ENCODE results near the gene USP34. TPM values are rescaled to one million over a fixed set of nuclear protein-coding genes. Genes with fewer than 3 reads are reported as not detected.

Gene USP34
- total RNA-seq, 2 donors from 2014 or later = 92.3 to 125 TPM

- H3K4me3 Mint-ChIP-seq = no peak overlapping the region
- DNase-seq (ENCODE audit: low spot score) = no peak
- peaks cover 20% of the 10 kb centered on the region for H3K36me3 Mint-ChIP-seq
- no peaks in the 10 kb centered on the region for H3K9me3 Mint-ChIP-seq
- peak; percentile 6 to 52 for ATAC-seq
- H3K27ac Mint-ChIP-seq = peak overlapping the region; percentile 21 to 71
- H3K27me3 Mint-ChIP-seq = no peaks in the 10 kb centered on the region
- peaks cover 33 to 41% of the 10 kb centered on the region in 2 donors for H3K4me1 Mint-ChIP-seq (ENCODE audit: low read depth in 2 of 2)
These were observed 108.0 kb downstream of the USP34 start for GRCh38 chr2:61362873-61363272.

DNA sequence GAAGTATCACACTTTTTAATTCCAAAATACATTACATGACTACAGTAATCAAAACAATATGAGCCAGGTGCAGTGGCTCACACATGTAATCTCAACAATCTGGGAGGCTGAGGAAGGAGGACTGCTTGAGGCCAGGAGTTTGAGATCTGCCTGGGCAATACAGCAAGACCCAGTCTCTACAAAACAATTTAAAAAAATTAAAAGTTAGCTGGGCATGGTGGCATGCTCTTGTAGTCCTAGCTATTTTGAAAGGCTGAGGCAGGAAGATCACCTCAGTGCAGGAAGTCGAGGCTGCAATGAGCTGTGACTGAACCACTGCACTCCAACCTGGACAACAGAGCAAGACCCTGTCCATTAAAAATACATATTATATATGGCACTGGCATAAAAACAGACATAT lies 109.8 kb downstream of the USP34 start:
- H3K27ac Mint-ChIP-seq = no peak overlapping the region
- peaks cover 16% of the 10 kb centered on the region for H3K36me3 Mint-ChIP-seq
- peaks cover 41 to 44% of the 10 kb centered on the region in 2 donors for H3K4me1 Mint-ChIP-seq (ENCODE audit: low read depth in 2 of 2)
- DNase-seq (ENCODE audit: low spot score) = no peak
- H3K4me3 Mint-ChIP-seq = no peak overlapping the region
- H3K27me3 Mint-ChIP-seq = no peaks in the 10 kb centered on the region
- H3K9me3 Mint-ChIP-seq = no peaks in the 10 kb centered on the region
- ATAC-seq = no peak

- Mint-ChIP-seq H3K4me3 (no peak overlapping the region), H3K36me3 (peaks cover 24% of the 10 kb centered on the region), H3K4me1 (ENCODE audit: low read depth in 2 of 2) (peaks cover 40 to 46% of the 10 kb centered on the region in 2 donors), H3K9me3 (peaks cover under 1% of the 10 kb centered on the region), H3K27me3 (no peaks in the 10 kb centered on the region), H3K27ac (peak overlapping the region in 1 of 2 donors; percentile 57)
- ATAC-seq = no peak
- no peak for DNase-seq (ENCODE audit: low spot score)
These were observed 111.8 kb downstream of the USP34 start for GRCh38 chr2:61359058-61359457.

- Mint-ChIP-seq H3K27me3 (no peaks in the 10 kb centered on the region), H3K4me3 (no peak overlapping the region), H3K36me3 (peaks cover 24% of the 10 kb centered on the region), H3K9me3 (peaks cover 5% of the 10 kb centered on the region), H3K27ac (no peak overlapping the region), H3K4me1 (ENCODE audit: low read depth in 2 of 2) (peaks cover 33 to 40% of the 10 kb centered on the region in 2 donors)
- ATAC-seq (no peak), DNase-seq (ENCODE audit: low spot score) (no peak)
These were observed 113.2 kb downstream of the USP34 start for GRCh38 chr2:61357681-61358080.

DNA sequence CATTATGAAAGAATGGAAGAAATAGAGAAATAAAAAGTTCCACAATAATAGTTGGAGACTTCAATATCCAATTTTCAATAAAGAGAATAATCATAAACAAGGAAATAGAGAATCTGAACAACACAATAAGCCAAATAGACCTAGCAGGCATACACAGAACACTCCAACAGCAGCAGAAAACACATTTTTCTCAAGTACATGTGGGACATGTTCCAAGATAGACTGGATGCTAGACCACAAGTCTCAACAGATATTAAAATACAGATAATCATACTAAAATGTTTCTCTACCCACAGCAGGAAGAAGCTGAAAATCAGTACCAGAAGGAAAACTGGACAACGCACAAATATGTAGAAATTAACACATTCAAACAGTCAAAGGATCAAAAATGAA lies 113.9 kb downstream of the USP34 start:
- Mint-ChIP-seq H3K4me3 (peak overlapping the region; percentile 46), H3K27me3 (no peaks in the 10 kb centered on the region), H3K4me1 (ENCODE audit: low read depth in 2 of 2) (peaks cover 28 to 39% of the 10 kb centered on the region in 2 donors), H3K27ac (peak overlapping the region; percentile 32 to 76), H3K36me3 (peaks cover 22% of the 10 kb centered on the region), H3K9me3 (peaks cover 5% of the 10 kb centered on the region)
- ATAC-seq = no peak
- DNase-seq (ENCODE audit: low spot score) = no peak

DNA sequence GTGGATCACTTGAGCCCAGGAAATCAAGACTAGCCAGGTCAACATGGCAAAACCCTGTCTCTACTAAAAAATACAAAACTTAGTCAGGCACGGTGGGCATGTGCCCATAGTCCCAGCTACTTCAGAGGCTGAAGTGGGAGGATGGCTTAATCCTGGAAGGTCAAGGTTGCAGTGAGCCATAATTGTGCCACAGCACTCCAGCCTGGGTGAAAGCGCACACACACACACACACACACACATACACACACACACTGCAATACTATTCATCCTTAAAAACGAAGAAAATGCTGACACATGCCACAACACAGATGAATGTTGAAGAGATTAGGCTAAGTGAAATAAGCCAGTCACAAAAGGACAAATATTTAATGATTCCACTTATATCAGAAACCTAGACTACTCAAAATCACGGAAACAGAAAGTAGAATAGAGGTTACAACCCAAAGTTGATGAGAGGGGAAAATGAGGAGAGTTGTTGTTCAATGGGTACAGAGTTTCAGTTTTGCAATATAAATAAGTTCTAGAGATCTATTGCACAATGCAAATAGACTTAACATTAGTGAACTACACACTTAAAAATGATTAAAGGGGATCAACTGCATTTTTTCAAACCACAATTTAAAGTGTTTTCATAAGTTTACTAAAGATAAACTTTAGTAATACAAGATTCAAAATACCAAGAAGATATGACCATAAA lies 114.5 kb downstream of the USP34 start:
- Mint-ChIP-seq H3K4me3 (peak overlapping the region; percentile 46), H3K27me3 (no peaks in the 10 kb centered on the region), H3K36me3 (peaks cover 22% of the 10 kb centered on the region), H3K9me3 (peaks cover 5% of the 10 kb centered on the region), H3K4me1 (ENCODE audit: low read depth in 2 of 2) (peaks cover 25 to 36% of the 10 kb centered on the region in 2 donors), H3K27ac (peak overlapping the region; percentile 32 to 76)
- ATAC-seq = peak in 1 of 2 donors; percentile 66
- no peak for DNase-seq (ENCODE audit: low spot score)

GRCh38 chr2:61354543-61355197 lies 116.2 kb downstream of the USP34 start:
- H3K27ac Mint-ChIP-seq = no peak overlapping the region
- no peak overlapping the region for H3K4me3 Mint-ChIP-seq
- peaks cover 5% of the 10 kb centered on the region for H3K9me3 Mint-ChIP-seq
- DNase-seq (ENCODE audit: low spot score) (no peak), ATAC-seq (no peak)
- H3K27me3 Mint-ChIP-seq = no peaks in the 10 kb centered on the region
- peaks cover 23 to 31% of the 10 kb centered on the region in 2 donors for H3K4me1 Mint-ChIP-seq (ENCODE audit: low read depth in 2 of 2)
- peaks cover 26% of the 10 kb centered on the region for H3K36me3 Mint-ChIP-seq

- H3K4me3 Mint-ChIP-seq = no peak overlapping the region
- no peak overlapping the region for H3K27ac Mint-ChIP-seq
- peaks cover 23 to 31% of the 10 kb centered on the region in 2 donors for H3K4me1 Mint-ChIP-seq (ENCODE audit: low read depth in 2 of 2)
- no peaks in the 10 kb centered on the region for H3K27me3 Mint-ChIP-seq
- peaks cover 26% of the 10 kb centered on the region for H3K36me3 Mint-ChIP-seq
- ATAC-seq (no peak), DNase-seq (ENCODE audit: low spot score) (no peak)
- H3K9me3 Mint-ChIP-seq = peaks cover 5% of the 10 kb centered on the region
These were observed 117.0 kb downstream of the USP34 start for GRCh38 chr2:61353909-61354308.

DNA sequence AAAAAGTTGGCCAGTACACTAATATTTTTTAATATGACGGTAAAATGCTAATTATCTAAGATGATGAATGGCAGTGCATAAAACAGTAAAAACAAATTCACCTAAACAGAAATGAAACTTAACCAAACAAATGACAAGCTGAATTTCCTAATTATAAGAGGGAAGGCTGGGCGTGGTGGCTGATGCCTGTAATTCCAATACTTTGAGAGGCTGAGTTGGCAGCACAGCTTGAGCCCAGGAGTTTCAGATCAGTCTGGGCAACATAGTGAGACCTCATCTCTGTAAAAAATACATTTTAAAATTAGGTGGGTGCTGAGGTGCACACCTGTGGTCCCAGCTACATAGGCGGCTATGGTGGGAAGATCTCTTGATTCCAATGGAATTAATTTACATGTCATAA lies 120.1 kb downstream of the USP34 start:
- Mint-ChIP-seq H3K27ac (no peak overlapping the region), H3K36me3 (peaks cover 32% of the 10 kb centered on the region), H3K4me1 (ENCODE audit: low read depth in 2 of 2) (peaks cover 8 to 19% of the 10 kb centered on the region in 2 donors), H3K4me3 (no peak overlapping the region), H3K27me3 (no peaks in the 10 kb centered on the region), H3K9me3 (peaks cover 5% of the 10 kb centered on the region)
- DNase-seq (ENCODE audit: low spot score) (no peak), ATAC-seq (no peak)

DNA sequence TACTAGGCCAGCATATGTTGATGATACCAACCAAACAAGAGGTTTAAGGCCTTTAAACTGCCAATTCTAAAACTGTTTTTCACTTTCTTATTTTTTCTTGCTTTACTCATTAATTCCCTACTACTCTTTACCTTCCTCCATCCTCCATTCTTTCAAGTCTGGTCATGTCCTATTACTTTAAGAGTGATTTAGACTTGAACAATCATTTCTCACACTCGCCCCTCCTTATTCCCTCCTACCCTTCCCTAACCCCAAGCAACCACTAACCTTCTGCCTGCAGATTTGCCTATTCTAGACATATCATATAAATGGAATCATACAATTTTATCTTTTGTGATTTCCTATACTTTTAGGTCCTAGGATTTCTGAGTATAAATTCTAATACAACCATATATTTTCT lies 127.7 kb downstream of the USP34 start:
- no peak for DNase-seq (ENCODE audit: low spot score)
- H3K36me3 Mint-ChIP-seq = peaks cover 22% of the 10 kb centered on the region
- H3K4me1 Mint-ChIP-seq (ENCODE audit: low read depth in 2 of 2) = peaks cover 0 to 8% of the 10 kb centered on the region in 2 donors
- H3K27ac Mint-ChIP-seq = no peak overlapping the region
- no peaks in the 10 kb centered on the region for H3K9me3 Mint-ChIP-seq
- no peaks in the 10 kb centered on the region for H3K27me3 Mint-ChIP-seq
- no peak for ATAC-seq
- H3K4me3 Mint-ChIP-seq = no peak overlapping the region

DNA sequence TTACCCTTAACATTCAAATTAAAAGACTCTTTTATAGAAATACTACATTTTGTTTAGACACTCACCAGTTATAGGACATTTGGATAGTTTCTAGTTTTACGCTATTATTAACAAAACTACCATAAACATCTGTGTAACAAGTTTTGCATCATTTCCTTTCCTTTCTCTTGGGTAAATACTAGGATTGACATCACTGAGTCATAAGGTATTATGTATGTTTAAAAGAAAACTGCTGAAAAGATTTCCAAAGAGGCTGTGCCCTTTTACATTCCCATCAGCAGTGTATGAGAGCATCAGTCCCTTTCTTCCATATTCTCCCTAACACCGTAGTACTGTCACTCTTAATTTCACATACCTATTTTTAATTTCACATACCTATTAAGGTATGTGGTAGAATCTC lies 130.6 kb downstream of the USP34 start:
- no peak overlapping the region for H3K27ac Mint-ChIP-seq
- peaks cover 18% of the 10 kb centered on the region for H3K36me3 Mint-ChIP-seq
- no peaks in the 10 kb centered on the region for H3K9me3 Mint-ChIP-seq
- no peak for ATAC-seq
- no peak for DNase-seq (ENCODE audit: low spot score)
- peaks cover 0 to 8% of the 10 kb centered on the region in 2 donors for H3K4me1 Mint-ChIP-seq (ENCODE audit: low read depth in 2 of 2)
- no peaks in the 10 kb centered on the region for H3K27me3 Mint-ChIP-seq
- H3K4me3 Mint-ChIP-seq = no peak overlapping the region

GRCh38 chr2:61338447-61338846 lies 132.4 kb downstream of the USP34 start:
- Mint-ChIP-seq H3K9me3 (no peaks in the 10 kb centered on the region), H3K36me3 (peaks cover 18% of the 10 kb centered on the region), H3K4me1 (ENCODE audit: low read depth in 2 of 2) (peaks cover 0 to 8% of the 10 kb centered on the region in 2 donors), H3K27ac (no peak overlapping the region), H3K27me3 (no peaks in the 10 kb centered on the region), H3K4me3 (no peak overlapping the region)
- no peak for ATAC-seq
- no peak for DNase-seq (ENCODE audit: low spot score)

DNA sequence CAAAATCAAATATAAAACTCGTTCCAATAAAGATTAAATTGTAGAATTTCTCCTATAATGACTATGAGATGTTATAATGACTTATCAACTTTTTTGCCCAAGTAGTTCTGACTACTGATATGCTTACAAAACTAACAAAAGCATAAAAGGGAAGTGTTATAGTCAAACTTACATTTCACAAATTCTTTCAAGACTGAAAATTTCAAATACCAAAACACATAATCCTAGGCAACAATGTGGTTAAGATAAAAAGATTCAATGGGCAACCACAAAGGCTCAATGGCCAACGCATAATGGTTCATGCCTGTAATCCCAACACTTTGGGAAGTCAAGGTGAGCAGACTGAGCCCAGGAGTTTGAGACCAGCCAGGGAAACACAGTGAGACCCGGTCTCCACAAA lies 135.7 kb downstream of the USP34 start:
- H3K27me3 Mint-ChIP-seq = no peaks in the 10 kb centered on the region
- DNase-seq (ENCODE audit: low spot score) (no peak), ATAC-seq (no peak)
- H3K4me1 Mint-ChIP-seq (ENCODE audit: low read depth in 2 of 2) = no peaks in the 10 kb centered on the region
- no peak overlapping the region for H3K4me3 Mint-ChIP-seq
- peaks cover 11% of the 10 kb centered on the region for H3K36me3 Mint-ChIP-seq
- no peaks in the 10 kb centered on the region for H3K9me3 Mint-ChIP-seq
- H3K27ac Mint-ChIP-seq = no peak overlapping the region

DNA sequence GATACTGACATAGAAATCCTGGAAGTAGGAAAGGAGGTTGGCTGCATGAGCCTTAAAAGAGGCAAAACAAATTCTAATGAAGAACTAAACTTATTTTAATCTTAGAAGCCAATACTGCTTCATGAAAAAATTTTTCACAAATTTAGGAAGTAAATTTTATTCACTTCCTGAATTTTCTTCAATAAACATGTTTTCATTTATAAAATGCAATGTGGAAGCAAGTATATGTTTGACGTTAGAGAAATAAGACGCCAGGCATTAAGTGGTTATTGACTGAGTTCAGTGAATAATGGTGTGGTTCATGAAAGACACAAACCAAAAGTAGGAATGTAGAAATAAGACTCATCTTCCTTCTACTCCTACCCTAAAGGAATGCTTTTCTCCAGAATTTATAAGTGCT lies 136.4 kb downstream of the USP34 start:
- Mint-ChIP-seq H3K27ac (no peak overlapping the region), H3K9me3 (no peaks in the 10 kb centered on the region), H3K27me3 (no peaks in the 10 kb centered on the region), H3K4me3 (no peak overlapping the region), H3K36me3 (peaks cover 13% of the 10 kb centered on the region), H3K4me1 (ENCODE audit: low read depth in 2 of 2) (no peaks in the 10 kb centered on the region)
- DNase-seq (ENCODE audit: low spot score) (no peak), ATAC-seq (no peak)

Measured in natural killer cell treated with Interleukin-12 subunit alpha and Interleukin-12 subunit beta and Interleukin-15 and Interleukin-18, amount 100 ng/mL, for 72 hours (primary cell).